ENCODE measurements around the gene CCNQ.
A peak's percentile ranks its signal among the peaks of the same experiment; 100 is the strongest.

Gene CCNQ

GRCh38 chrX:153571534-153571908, 27.4 kb downstream of the CCNQ start:
- Histone ChIP-seq H3K9ac (ENCODE audit: low read depth, low read length, poor library complexity, severe bottlenecking) (peak overlapping the region; percentile 50), H3K4me1 (ENCODE audit: insufficient read depth, low read length, poor library complexity, severe bottlenecking) (peaks cover 22% of the 10 kb centered on the region), H3K9me2 (replicated peaks; ENCODE audit: low read depth, low read length) (no peaks in the 10 kb centered on the region), H3F3A (ENCODE audit: low read depth) (no peaks in the 10 kb centered on the region), H3K4me3 (ENCODE audit: low read length, poor library complexity, severe bottlenecking) (peak overlapping the region; percentile 17), H4K20me1 (ENCODE audit: insufficient read depth, low read length, poor library complexity, severe bottlenecking) (no peaks in the 10 kb centered on the region), H3K27me3 (ENCODE audit: insufficient read depth, low read length, poor library complexity, severe bottlenecking) (no peaks in the 10 kb centered on the region), H2AFZ (ENCODE audit: low read length) (0 out of 2 replicates have a peak overlapping the region, but pooled peaks have one; percentile 23), H3K79me2 (ENCODE audit: insufficient read depth, low read length) (no peaks in the 10 kb centered on the region), H3K9me3 (ENCODE audit: insufficient read depth, low read depth, low read length) (no peaks in the 10 kb centered on the region), H3K36me3 (ENCODE audit: insufficient read depth, low read length) (no peaks in the 10 kb centered on the region), H3K4me2 (ENCODE audit: low read depth, low read length, poor library complexity, severe bottlenecking) (peak overlapping the region; percentile 42)
- TF ChIP-seq, protein P1, sequence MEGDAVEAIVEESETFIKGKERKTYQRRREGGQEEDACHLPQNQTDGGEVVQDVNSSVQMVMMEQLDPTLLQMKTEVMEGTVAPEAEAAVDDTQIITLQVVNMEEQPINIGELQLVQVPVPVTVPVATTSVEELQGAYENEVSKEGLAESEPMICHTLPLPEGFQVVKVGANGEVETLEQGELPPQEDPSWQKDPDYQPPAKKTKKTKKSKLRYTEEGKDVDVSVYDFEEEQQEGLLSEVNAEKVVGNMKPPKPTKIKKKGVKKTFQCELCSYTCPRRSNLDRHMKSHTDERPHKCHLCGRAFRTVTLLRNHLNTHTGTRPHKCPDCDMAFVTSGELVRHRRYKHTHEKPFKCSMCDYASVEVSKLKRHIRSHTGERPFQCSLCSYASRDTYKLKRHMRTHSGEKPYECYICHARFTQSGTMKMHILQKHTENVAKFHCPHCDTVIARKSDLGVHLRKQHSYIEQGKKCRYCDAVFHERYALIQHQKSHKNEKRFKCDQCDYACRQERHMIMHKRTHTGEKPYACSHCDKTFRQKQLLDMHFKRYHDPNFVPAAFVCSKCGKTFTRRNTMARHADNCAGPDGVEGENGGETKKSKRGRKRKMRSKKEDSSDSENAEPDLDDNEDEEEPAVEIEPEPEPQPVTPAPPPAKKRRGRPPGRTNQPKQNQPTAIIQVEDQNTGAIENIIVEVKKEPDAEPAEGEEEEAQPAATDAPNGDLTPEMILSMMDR (conservative IDR thresholded peaks at IDR 0.05; ENCODE audit: low read length) = no peak
- no peak for TF ChIP-seq EZH2phosphoT487 (IDR thresholded peaks at IDR 0.05; ENCODE audit: borderline replicate concordance)

DNA sequence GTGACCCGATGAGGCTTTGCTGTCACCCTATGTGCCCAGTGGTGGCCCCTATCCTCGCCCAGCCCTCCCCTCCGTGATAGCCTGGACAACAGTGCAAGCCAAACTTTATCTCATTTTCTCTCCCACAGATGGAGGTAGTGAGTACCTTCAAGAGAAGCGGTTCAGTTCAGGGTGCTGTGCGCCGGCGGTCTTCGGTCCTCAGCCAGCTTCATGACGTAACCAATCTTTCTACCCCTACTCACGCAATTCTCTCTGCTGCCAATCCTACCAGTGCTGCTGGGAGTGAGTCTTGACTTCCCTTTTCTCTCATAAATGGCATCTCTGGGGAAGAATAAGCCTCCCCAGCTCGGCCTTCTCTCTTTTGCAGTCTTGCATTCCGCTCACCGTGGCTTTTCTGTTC, 29.5 kb downstream of the CCNQ start:
- no peak overlapping the region for H3K4me3 ChIP-seq (ENCODE audit: low read length, poor library complexity, severe bottlenecking)
- H3K9me3 ChIP-seq (ENCODE audit: insufficient read depth, low read depth, low read length) = no peaks in the 10 kb centered on the region
- no peaks in the 10 kb centered on the region for H3F3A ChIP-seq (ENCODE audit: low read depth)
- H3K36me3 ChIP-seq (ENCODE audit: insufficient read depth, low read length) = no peaks in the 10 kb centered on the region
- no peaks in the 10 kb centered on the region for H4K20me1 ChIP-seq (ENCODE audit: insufficient read depth, low read length, poor library complexity, severe bottlenecking)
- no peak overlapping the region for H2AFZ ChIP-seq (ENCODE audit: low read length)
- no peak for TF ChIP-seq EZH2phosphoT487 (IDR thresholded peaks at IDR 0.05; ENCODE audit: borderline replicate concordance)
- TF ChIP-seq, protein P1 (conservative IDR thresholded peaks at IDR 0.05; ENCODE audit: low read length) = no peak
- H3K27me3 ChIP-seq (ENCODE audit: insufficient read depth, low read length, poor library complexity, severe bottlenecking) = no peaks in the 10 kb centered on the region
- no peak overlapping the region for H3K9ac ChIP-seq (ENCODE audit: low read depth, low read length, poor library complexity, severe bottlenecking)
- H3K4me2 ChIP-seq (ENCODE audit: low read depth, low read length, poor library complexity, severe bottlenecking) = no peak overlapping the region
- no peaks in the 10 kb centered on the region for H3K9me2 ChIP-seq (replicated peaks; ENCODE audit: low read depth, low read length)
- H3K79me2 ChIP-seq (ENCODE audit: insufficient read depth, low read length) = no peaks in the 10 kb centered on the region
- peaks cover 22% of the 10 kb centered on the region for H3K4me1 ChIP-seq (ENCODE audit: insufficient read depth, low read length, poor library complexity, severe bottlenecking)

DNA sequence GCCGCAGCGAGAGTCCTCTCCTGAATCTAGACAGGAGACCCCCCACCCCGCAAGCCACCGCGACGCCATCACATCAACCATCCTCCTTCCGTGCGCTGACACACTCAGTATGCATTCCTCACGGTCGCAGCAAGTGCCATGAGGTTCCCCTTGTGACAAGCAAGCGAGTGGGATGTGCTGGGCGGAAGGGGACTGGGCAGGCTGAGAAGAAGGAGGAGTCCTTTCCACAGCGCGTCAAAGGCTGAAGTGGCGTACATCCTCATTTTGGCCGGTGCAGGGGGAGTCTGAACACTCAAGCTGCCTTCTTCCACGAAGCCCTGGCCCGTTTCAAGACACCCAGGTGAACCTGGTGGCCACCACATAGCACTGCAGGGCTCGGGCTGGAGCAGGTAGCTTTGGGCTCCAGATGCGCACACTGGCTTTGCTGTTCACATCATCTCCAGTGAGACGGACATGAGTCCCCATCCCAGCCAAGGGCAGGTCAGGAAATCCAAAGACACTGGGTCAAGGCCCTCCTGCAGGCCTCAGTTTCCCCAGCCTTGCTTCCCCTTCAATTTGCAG, 30.4 kb downstream of the CCNQ start:
- H3K4me2 ChIP-seq (ENCODE audit: low read depth, low read length, poor library complexity, severe bottlenecking) = no peak overlapping the region
- H2AFZ ChIP-seq (ENCODE audit: low read length) = no peak overlapping the region
- TF ChIP-seq, protein P1 (conservative IDR thresholded peaks at IDR 0.05; ENCODE audit: low read length) = no peak; the same call in 1 of the 2 replicates
- TF ChIP-seq EZH2phosphoT487 (IDR thresholded peaks at IDR 0.05; ENCODE audit: borderline replicate concordance) = no peak
- H3F3A ChIP-seq (ENCODE audit: low read depth) = no peaks in the 10 kb centered on the region
- H3K9me2 ChIP-seq (replicated peaks; ENCODE audit: low read depth, low read length) = no peaks in the 10 kb centered on the region
- no peaks in the 10 kb centered on the region for H3K36me3 ChIP-seq (ENCODE audit: insufficient read depth, low read length)
- no peaks in the 10 kb centered on the region for H3K27me3 ChIP-seq (ENCODE audit: insufficient read depth, low read length, poor library complexity, severe bottlenecking)
- H3K9me3 ChIP-seq (ENCODE audit: insufficient read depth, low read depth, low read length) = no peaks in the 10 kb centered on the region
- H3K79me2 ChIP-seq (ENCODE audit: insufficient read depth, low read length) = no peaks in the 10 kb centered on the region
- H3K9ac ChIP-seq (ENCODE audit: low read depth, low read length, poor library complexity, severe bottlenecking) = no peak overlapping the region
- H3K4me1 ChIP-seq (ENCODE audit: insufficient read depth, low read length, poor library complexity, severe bottlenecking) = peaks cover 22% of the 10 kb centered on the region
- no peak overlapping the region for H3K4me3 ChIP-seq (ENCODE audit: low read length, poor library complexity, severe bottlenecking)
- H4K20me1 ChIP-seq (ENCODE audit: insufficient read depth, low read length, poor library complexity, severe bottlenecking) = no peaks in the 10 kb centered on the region
